Erythroblast (primary cell): ENCODE results near the gene PTGFRN.
"Not testable (repeated sequence)": the region's sequence is repeated elsewhere in the genome, so short reads cannot be mapped to it uniquely, and the experiment has no call there.

ENCODE experiments used
- GATA1 ChIP-seq: IDR thresholded peaks from 2 replicates; pipeline ENCODE4 v1.6.1; 2011; ENCODE audit warnings: low read depth, mild to moderate bottlenecking, control low read depth, low read length, moderate library complexity
- POLR2A ChIP-seq: IDR thresholded peaks from 2 replicates; pipeline ENCODE4 v1.6.1; 2011; ENCODE audit warnings: mild to moderate bottlenecking, low read length

- not testable (repeated sequence) for TF ChIP-seq POLR2A, GATA1
Measured at GRCh38 chr1:116866478-116866877, 43.2 kb upstream of the PTGFRN start.
